ENCODE results near the gene LSAMP. TPM values are rescaled to one million over a fixed set of nuclear protein-coding genes. Genes with fewer than 3 reads are reported as not detected.

LSAMP gene
- 4.8 and 6.0 TPM in 2 replicates for total RNA-seq
- polyA plus RNA-seq = 4.4 and 4.6 TPM in 2 replicates

- no peaks in the 10 kb centered on the region for H3K4me1 ChIP-seq (ENCODE audit: low read depth)
- H3K36me3 ChIP-seq = no peaks in the 10 kb centered on the region
- H3K9me3 ChIP-seq (ENCODE audit: low read depth) = no peaks in the 10 kb centered on the region
- no peak within 1 kb of the TSS for H3K27ac ChIP-seq
- peak within 1 kb of the TSS; percentile 36 for H3K4me3 ChIP-seq
- peaks cover 14% of the 10 kb centered on the region for H3K27me3 ChIP-seq
- peak; percentile 39 to 46 for DNase-seq (ENCODE audit: low read depth in 1 of 2, low spot score in 1 of 2)
- no peak for TF ChIP-seq CTCF (IDR thresholded peaks at IDR 0.05; ENCODE audit: low read depth, low read length)
These were observed at the start of gene LSAMP for GRCh38 chr3:116445311-116445841. LSAMP (minus strand) TSS chr3:116445487.

GRCh38 chr3:116492379-116492778 is 47.1 kb upstream of the LSAMP start:
- H3K27me3 ChIP-seq = no peaks in the 10 kb centered on the region
- no peak overlapping the region for H3K27ac ChIP-seq
- no peak overlapping the region for H3K4me3 ChIP-seq
- no peak for TF ChIP-seq CTCF (IDR thresholded peaks at IDR 0.05; ENCODE audit: low read depth, low read length)
- H3K9me3 ChIP-seq (ENCODE audit: low read depth) = no peaks in the 10 kb centered on the region
- no peaks in the 10 kb centered on the region for H3K4me1 ChIP-seq (ENCODE audit: low read depth)
- no peaks in the 10 kb centered on the region for H3K36me3 ChIP-seq
- DNase-seq (ENCODE audit: low read depth in 1 of 2, low spot score in 1 of 2) = no peak

- no peaks in the 10 kb centered on the region for H3K4me1 ChIP-seq (ENCODE audit: low read depth)
- H3K27me3 ChIP-seq = no peaks in the 10 kb centered on the region
- H3K27ac ChIP-seq = no peak overlapping the region
- H3K9me3 ChIP-seq (ENCODE audit: low read depth) = no peaks in the 10 kb centered on the region
- H3K4me3 ChIP-seq = no peak overlapping the region
- no peaks in the 10 kb centered on the region for H3K36me3 ChIP-seq
- no peak for TF ChIP-seq CTCF (IDR thresholded peaks at IDR 0.05; ENCODE audit: low read depth, low read length)
- DNase-seq (ENCODE audit: low read depth in 1 of 2, low spot score in 1 of 2) = no peak
These were observed 37.8 kb upstream of the LSAMP start for GRCh38 chr3:116483135-116483534.

GRCh38 chr3:116476691-116477090 is 31.4 kb upstream of the LSAMP start:
- no peak for TF ChIP-seq CTCF (IDR thresholded peaks at IDR 0.05; ENCODE audit: low read depth, low read length)
- H3K9me3 ChIP-seq (ENCODE audit: low read depth) = no peaks in the 10 kb centered on the region
- no peaks in the 10 kb centered on the region for H3K36me3 ChIP-seq
- no peak overlapping the region for H3K27ac ChIP-seq
- no peak overlapping the region for H3K4me3 ChIP-seq
- no peaks in the 10 kb centered on the region for H3K27me3 ChIP-seq
- H3K4me1 ChIP-seq (ENCODE audit: low read depth) = peaks cover 4% of the 10 kb centered on the region
- DNase-seq (ENCODE audit: low read depth in 1 of 2, low spot score in 1 of 2) = no peak

GRCh38 chr3:116474801-116475200 is 29.5 kb upstream of the LSAMP start:
- Histone ChIP-seq H3K9me3 (ENCODE audit: low read depth) (no peaks in the 10 kb centered on the region), H3K27ac (no peak overlapping the region), H3K27me3 (no peaks in the 10 kb centered on the region), H3K4me3 (no peak overlapping the region), H3K36me3 (no peaks in the 10 kb centered on the region), H3K4me1 (ENCODE audit: low read depth) (peaks cover 4% of the 10 kb centered on the region)
- DNase-seq (ENCODE audit: low read depth in 1 of 2, low spot score in 1 of 2) = no peak
- no peak for TF ChIP-seq CTCF (IDR thresholded peaks at IDR 0.05; ENCODE audit: low read depth, low read length)
